NCI-H1694 (cell line): ENCODE results near the gene NDUFB2.
A peak's percentile ranks its signal among the peaks of the same experiment; 100 is the strongest.
"Not testable (repeated sequence)": the region's sequence is repeated elsewhere in the genome, so short reads cannot be mapped to it uniquely, and the experiment has no call there.

Experiments used
- DNase-seq: peaks from one replicate; lab custom pipeline; 2025; lab: John Stamatoyannopoulos, UW

Gene NDUFB2

GRCh38 chr7:140689199-140690152 is 7.0 kb upstream of the NDUFB2 start:
- no peak for DNase-seq

GRCh38 chr7:140691376-140692045 is 5.0 kb upstream of the NDUFB2 start:
- DNase-seq: no peak

GRCh38 chr7:140693849-140694248 is 2.7 kb upstream of the NDUFB2 start:
- DNase-seq: not testable (repeated sequence)

- no peak for DNase-seq
Observed at GRCh38 chr7:140694592-140694991, 1.9 kb upstream of the NDUFB2 start.

- no peak for DNase-seq
Observed at GRCh38 chr7:140695381-140695780, 1.1 kb upstream of the NDUFB2 start.

GRCh38 chr7:140696024-140696679 is 356 bp upstream of the NDUFB2 start:
- DNase-seq: peak; percentile 86

GRCh38 chr7:140697447-140698143 is 1.1 kb downstream of the NDUFB2 start:
- no peak for DNase-seq

- DNase-seq: no peak
Observed at GRCh38 chr7:140698477-140698876, 2.0 kb downstream of the NDUFB2 start.

GRCh38 chr7:140702774-140703173 is 6.3 kb downstream of the NDUFB2 start:
- no peak for DNase-seq

GRCh38 chr7:140704205-140704604 is 7.7 kb downstream of the NDUFB2 start:
- no peak for DNase-seq

GRCh38 chr7:140707132-140707531 is 10.6 kb downstream of the NDUFB2 start:
- no peak for DNase-seq

- DNase-seq: not testable (repeated sequence)
Observed at GRCh38 chr7:140708764-140709163, 12.3 kb downstream of the NDUFB2 start.

- DNase-seq: not testable (repeated sequence)
Observed at GRCh38 chr7:140712392-140712791, 15.9 kb downstream of the NDUFB2 start.

GRCh38 chr7:140714331-140715040 is 18.0 kb downstream of the NDUFB2 start:
- DNase-seq: no peak

GRCh38 chr7:140719721-140720120 is 23.2 kb downstream of the NDUFB2 start:
- DNase-seq: no peak

GRCh38 chr7:140722254-140722653 is 25.7 kb downstream of the NDUFB2 start:
- no peak for DNase-seq

GRCh38 chr7:140723006-140723405 is 26.5 kb downstream of the NDUFB2 start:
- DNase-seq: no peak

GRCh38 chr7:140723574-140723973 is 27.1 kb downstream of the NDUFB2 start:
- no peak for DNase-seq

- no peak for DNase-seq
Observed at GRCh38 chr7:140724706-140725105, 28.2 kb downstream of the NDUFB2 start.

GRCh38 chr7:140726281-140726680 is 29.8 kb downstream of the NDUFB2 start:
- DNase-seq: no peak

- DNase-seq: no peak
Observed at GRCh38 chr7:140732416-140732815, 35.9 kb downstream of the NDUFB2 start.
